ENCODE measurements around the gene CD47.

The CD47 gene

DNA sequence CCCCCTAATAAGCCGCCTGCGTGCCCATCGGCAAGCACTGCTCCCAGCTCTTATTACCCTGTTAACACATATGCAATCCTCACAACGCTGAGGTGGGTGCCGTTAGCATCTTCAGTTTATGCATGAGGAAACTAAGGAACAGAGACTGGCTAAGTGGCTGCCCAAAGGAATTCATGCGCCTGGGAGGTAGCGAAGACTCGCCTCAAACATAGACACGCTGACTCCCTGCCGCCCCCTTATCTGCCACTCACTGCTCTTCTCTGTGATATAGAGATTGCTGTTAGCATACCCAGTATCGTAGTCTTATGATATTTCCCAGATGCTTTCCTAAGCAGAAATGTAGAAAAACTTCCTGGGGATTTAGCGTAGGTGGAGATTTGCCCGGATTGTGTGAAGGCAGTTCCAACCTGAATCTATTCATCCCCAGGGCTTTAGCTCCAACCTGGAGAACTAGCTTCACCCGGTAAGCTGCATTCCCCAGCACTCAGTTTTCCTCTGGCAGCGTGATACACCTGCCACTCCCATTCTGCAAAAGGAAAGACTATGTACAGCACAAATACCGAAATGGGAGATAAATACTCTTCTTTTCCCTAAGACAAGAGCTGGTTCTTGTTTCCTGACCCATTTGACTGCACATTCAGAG, 23.7 kb upstream of the CD47 start:
- TF ChIP-seq, protein P1, sequence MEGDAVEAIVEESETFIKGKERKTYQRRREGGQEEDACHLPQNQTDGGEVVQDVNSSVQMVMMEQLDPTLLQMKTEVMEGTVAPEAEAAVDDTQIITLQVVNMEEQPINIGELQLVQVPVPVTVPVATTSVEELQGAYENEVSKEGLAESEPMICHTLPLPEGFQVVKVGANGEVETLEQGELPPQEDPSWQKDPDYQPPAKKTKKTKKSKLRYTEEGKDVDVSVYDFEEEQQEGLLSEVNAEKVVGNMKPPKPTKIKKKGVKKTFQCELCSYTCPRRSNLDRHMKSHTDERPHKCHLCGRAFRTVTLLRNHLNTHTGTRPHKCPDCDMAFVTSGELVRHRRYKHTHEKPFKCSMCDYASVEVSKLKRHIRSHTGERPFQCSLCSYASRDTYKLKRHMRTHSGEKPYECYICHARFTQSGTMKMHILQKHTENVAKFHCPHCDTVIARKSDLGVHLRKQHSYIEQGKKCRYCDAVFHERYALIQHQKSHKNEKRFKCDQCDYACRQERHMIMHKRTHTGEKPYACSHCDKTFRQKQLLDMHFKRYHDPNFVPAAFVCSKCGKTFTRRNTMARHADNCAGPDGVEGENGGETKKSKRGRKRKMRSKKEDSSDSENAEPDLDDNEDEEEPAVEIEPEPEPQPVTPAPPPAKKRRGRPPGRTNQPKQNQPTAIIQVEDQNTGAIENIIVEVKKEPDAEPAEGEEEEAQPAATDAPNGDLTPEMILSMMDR (IDR thresholded peaks at IDR 0.05; ENCODE audit: low read depth, low read length), result no peak
- no peak for TF ChIP-seq EZH2phosphoT487 (IDR thresholded peaks at IDR 0.05; ENCODE audit: low read depth)
- Histone ChIP-seq H3K27me3 (ENCODE audit: low read depth, low read length) (no peaks in the 10 kb centered on the region), H3K79me2 (ENCODE audit: low read length) (no peaks in the 10 kb centered on the region), H3K4me3 (ENCODE audit: low read length) (no peak overlapping the region), H3K4me1 (ENCODE audit: low read length) (no peaks in the 10 kb centered on the region), H3K9me3 (ENCODE audit: insufficient read depth, low read length) (no peaks in the 10 kb centered on the region), H3K36me3 (replicated peaks; ENCODE audit: low read depth, low read length) (no peaks in the 10 kb centered on the region), H3K9ac (ENCODE audit: low read length) (no peak overlapping the region), H4K20me1 (ENCODE audit: insufficient read depth, low read length) (no peaks in the 10 kb centered on the region), H3K4me2 (ENCODE audit: low read length) (no peak overlapping the region), H2AFZ (ENCODE audit: low read depth, low read length) (no peak overlapping the region), H3K27ac (ENCODE audit: low read length) (no peak overlapping the region)

DNA sequence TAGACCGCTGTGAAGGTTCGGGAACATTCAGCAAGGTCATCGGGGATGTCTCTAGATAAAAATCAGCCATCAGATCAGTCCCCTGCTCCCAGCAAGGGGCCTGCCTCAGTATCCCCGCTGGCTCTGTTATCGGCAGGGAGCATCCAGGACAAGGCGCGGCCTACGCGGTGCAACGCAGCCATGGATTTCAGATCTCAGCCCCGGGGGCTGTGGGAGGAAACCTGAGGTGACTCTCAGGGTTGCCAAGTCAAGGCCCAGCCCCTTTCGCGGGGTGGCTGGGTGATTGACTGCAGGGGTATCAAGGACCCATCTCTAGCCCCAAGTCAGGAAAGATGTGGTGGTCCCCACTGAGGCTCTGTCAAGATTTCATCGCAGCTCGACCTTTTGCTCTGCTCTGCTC, 23.1 kb upstream of the CD47 start:
- H3K27ac ChIP-seq (ENCODE audit: low read length), result no peak overlapping the region
- no peak overlapping the region for H2AFZ ChIP-seq (ENCODE audit: low read depth, low read length)
- H3K36me3 ChIP-seq (replicated peaks; ENCODE audit: low read depth, low read length), result no peaks in the 10 kb centered on the region
- H4K20me1 ChIP-seq (ENCODE audit: insufficient read depth, low read length), result no peaks in the 10 kb centered on the region
- H3K9me3 ChIP-seq (ENCODE audit: insufficient read depth, low read length), result no peaks in the 10 kb centered on the region
- no peak overlapping the region for H3K4me3 ChIP-seq (ENCODE audit: low read length)
- no peak overlapping the region for H3K4me2 ChIP-seq (ENCODE audit: low read length)
- H3K4me1 ChIP-seq (ENCODE audit: low read length), result no peaks in the 10 kb centered on the region
- no peak overlapping the region for H3K9ac ChIP-seq (ENCODE audit: low read length)
- no peaks in the 10 kb centered on the region for H3K79me2 ChIP-seq (ENCODE audit: low read length)
- no peaks in the 10 kb centered on the region for H3K27me3 ChIP-seq (ENCODE audit: low read depth, low read length)
- TF ChIP-seq EZH2phosphoT487 (IDR thresholded peaks at IDR 0.05; ENCODE audit: low read depth), result no peak
- TF ChIP-seq, protein P1 (IDR thresholded peaks at IDR 0.05; ENCODE audit: low read depth, low read length), result no peak

DNA sequence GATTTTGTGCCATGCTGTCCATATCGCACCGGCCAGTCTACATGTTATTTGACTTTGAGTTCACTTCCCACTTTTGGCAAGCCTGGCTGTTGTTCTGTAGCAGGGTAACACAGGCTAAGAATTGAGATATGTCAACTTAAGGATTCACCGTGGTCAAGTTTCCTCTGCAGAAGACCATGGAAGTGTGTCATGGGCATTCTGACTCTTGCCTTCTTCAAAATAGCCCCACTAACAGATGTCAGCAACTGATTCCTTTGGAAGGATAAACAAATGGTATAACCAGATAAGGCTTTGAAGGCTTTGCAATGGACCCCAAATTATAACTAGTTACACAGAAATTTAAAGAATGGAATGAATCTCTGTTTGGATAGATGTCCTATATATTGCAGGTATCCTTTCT, 20.1 kb upstream of the CD47 start:
- TF ChIP-seq EZH2phosphoT487 (IDR thresholded peaks at IDR 0.05; ENCODE audit: low read depth), result no peak
- TF ChIP-seq, protein P1 (IDR thresholded peaks at IDR 0.05; ENCODE audit: low read depth, low read length), result no peak
- H4K20me1 ChIP-seq (ENCODE audit: insufficient read depth, low read length), result no peaks in the 10 kb centered on the region
- no peaks in the 10 kb centered on the region for H3K27me3 ChIP-seq (ENCODE audit: low read depth, low read length)

DNA sequence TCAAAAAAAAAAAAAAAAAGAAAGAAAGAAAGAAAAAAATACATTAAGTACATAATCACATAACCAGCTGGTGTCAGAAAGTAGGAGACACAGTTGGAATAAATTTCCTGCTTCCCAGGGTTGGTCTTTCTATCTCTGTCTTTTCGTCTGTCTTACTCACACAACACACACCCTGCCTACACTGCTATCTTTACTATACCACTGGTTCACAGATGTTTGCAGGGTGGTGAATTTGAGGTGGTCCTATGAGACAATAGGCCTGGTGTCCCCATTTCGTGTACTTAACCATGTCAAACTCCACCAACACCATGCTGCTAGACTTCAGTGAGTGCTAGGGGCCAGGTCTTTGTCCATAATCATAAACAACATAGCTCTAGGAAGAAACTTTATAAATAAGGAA, 17.6 kb upstream of the CD47 start:
- Histone ChIP-seq H3K36me3 (replicated peaks; ENCODE audit: low read depth, low read length) (no peaks in the 10 kb centered on the region), H2AFZ (ENCODE audit: low read depth, low read length) (no peak overlapping the region), H3K4me2 (ENCODE audit: low read length) (no peak overlapping the region), H3K4me3 (ENCODE audit: low read length) (no peak overlapping the region), H3K27me3 (ENCODE audit: low read depth, low read length) (peaks cover 12% of the 10 kb centered on the region), H3K79me2 (ENCODE audit: low read length) (no peaks in the 10 kb centered on the region), H3K27ac (ENCODE audit: low read length) (no peak overlapping the region), H4K20me1 (ENCODE audit: insufficient read depth, low read length) (no peaks in the 10 kb centered on the region), H3K4me1 (ENCODE audit: low read length) (no peaks in the 10 kb centered on the region), H3K9me3 (ENCODE audit: insufficient read depth, low read length) (no peaks in the 10 kb centered on the region), H3K9ac (ENCODE audit: low read length) (no peak overlapping the region)
- no peak for TF ChIP-seq EZH2phosphoT487 (IDR thresholded peaks at IDR 0.05; ENCODE audit: low read depth)

More for the DNA sequence above, 20.1 kb upstream of the CD47 start:
- H3K27ac ChIP-seq (ENCODE audit: low read length), result no peak overlapping the region
- no peaks in the 10 kb centered on the region for H3K4me1 ChIP-seq (ENCODE audit: low read length)
- no peaks in the 10 kb centered on the region for H3K79me2 ChIP-seq (ENCODE audit: low read length)
- H2AFZ ChIP-seq (ENCODE audit: low read depth, low read length), result no peak overlapping the region
- no peak overlapping the region for H3K4me3 ChIP-seq (ENCODE audit: low read length)
- no peak overlapping the region for H3K4me2 ChIP-seq (ENCODE audit: low read length)
- no peaks in the 10 kb centered on the region for H3K36me3 ChIP-seq (replicated peaks; ENCODE audit: low read depth, low read length)
- H3K9ac ChIP-seq (ENCODE audit: low read length), result no peak overlapping the region
- H3K9me3 ChIP-seq (ENCODE audit: insufficient read depth, low read length), result no peaks in the 10 kb centered on the region

Measured in OCI-LY3 (cell line).